GM12878 (cell line): ENCODE results near the gene L1CAM. TPM values are rescaled to one million over a fixed set of nuclear protein-coding genes. Genes with fewer than 3 reads are reported as not detected.

ENCODE experiments used
- ATAC-seq: fragments of 200-7000 bp; cut with Tn5 transposase; 3 replicates; pipeline ENCODE4 v1.9.1; 2020; ENCODE audit warnings: mild to moderate bottlenecking, moderate library complexity
- BruUV-seq: library from RNA; stranded (reverse); fragments of 400-500 nt; replicated peaks from 2 replicates; lab custom pipeline; 2021; lab: Mats Ljungman, UMichigan
- CTCF ChIA-PET: fragments of 300-600 bp; sonication (Branson Sonifier 250); formaldehyde crosslinking; extraction: SDS; loops from one replicate; lab custom pipeline; 2021; ENCODE audit warnings: inconsistent platforms; lab: Yijun Ruan, JAX
- POLR2A ChIA-PET: fragments of 350-600 bp; formaldehyde crosslinking; extraction: SDS; loops from one replicate; lab custom pipeline; 2021; ENCODE audit warnings: inconsistent platforms; lab: Charles Lee
- RAD21 ChIA-PET: fragments of 300-600 bp; sonication (Branson Sonifier 250); formaldehyde crosslinking; loops from one replicate; lab custom pipeline; 2023; ENCODE audit warnings: antibody characterized with exemption; ENCODE audit not compliant: unreplicated experiment; lab: Charles Lee
- SMC1A ChIA-PET: fragments of 300-600 bp; sonication (Branson Sonifier 250); formaldehyde crosslinking; loops from one replicate; lab custom pipeline; 2023; ENCODE audit not compliant: unreplicated experiment, uncharacterized antibody; lab: Charles Lee
- DNase-seq: peaks from one replicate; pipeline ENCODE4 v3.0.0-alpha.2; 2011; ENCODE audit warnings: low read depth, low spot score
- FAIRE-seq: peaks from 3 replicates; lab custom pipeline; 2011; peaks lifted over from hg19 to GRCh38; lab: Jason Lieb, UNC
- H2AFZ ChIP-seq: 2 replicates; pipeline ENCODE4 v1.6.0; 2011; ENCODE audit warnings: low read depth, low read length, control low read depth; ENCODE audit not compliant: control insufficient read depth
- H3K27ac ChIP-seq: 2 replicates; pipeline ENCODE4 v1.5.1; 2011; ENCODE audit warnings: control low read depth; ENCODE audit not compliant: control insufficient read depth, insufficient read depth
- H3K27me3 ChIP-seq, 2 experiments: replicated peaks in 1 of 2; 2 replicates each; pipeline versions ENCODE4 v1.6.0 to v1.6.1; 2011; ENCODE audit warnings: low read length in 1 of 2; ENCODE audit not compliant: control insufficient read depth in 2 of 2, insufficient read depth in 2 of 2
- H3K36me3 ChIP-seq, 2 experiments: 2 replicates each; pipeline ENCODE4 v1.5.1; 2011; ENCODE audit warnings: low read length in 1 of 2; ENCODE audit not compliant: control insufficient read depth in 2 of 2, insufficient read depth in 2 of 2
- H3K4me1 ChIP-seq: 2 replicates; pipeline ENCODE4 v1.6.1; 2011; ENCODE audit warnings: mild to moderate bottlenecking, low read length, moderate library complexity, mixed read lengths; ENCODE audit not compliant: control insufficient read depth, insufficient read depth
- H3K4me2 ChIP-seq: 2 replicates; pipeline ENCODE4 v1.6.0; 2011; ENCODE audit warnings: control low read depth; ENCODE audit not compliant: control insufficient read depth, insufficient read depth
- H3K4me3 ChIP-seq: fragments of 200-600 bp; sonication (generic); 2 replicates; pipeline ENCODE4 v1.5.1; 2016
- H3K79me2 ChIP-seq: 2 replicates; pipeline ENCODE4 v1.6.0; 2011; ENCODE audit warnings: low read length; ENCODE audit not compliant: control insufficient read depth, insufficient read depth
- H3K9ac ChIP-seq: 2 replicates; pipeline ENCODE4 v1.8.0; 2011; ENCODE audit warnings: low read length, control low read depth, mixed read lengths; ENCODE audit not compliant: control insufficient read depth, insufficient read depth
- H3K9me3 ChIP-seq: replicated peaks from 3 replicates; pipeline ENCODE4 v1.5.1; 2011; ENCODE audit warnings: mild to moderate bottlenecking, low read length; ENCODE audit not compliant: control insufficient read depth, insufficient read depth
- H4K20me1 ChIP-seq: 2 replicates; pipeline ENCODE4 v1.6.0; 2011; ENCODE audit not compliant: control insufficient read depth, insufficient read depth
- CREB1 ChIP-seq: IDR thresholded peaks from 2 replicates; pipeline ENCODE4 v1.6.1; 2012; ENCODE audit warnings: low read depth, mild to moderate bottlenecking, inconsistent platforms
- ESRRA ChIP-seq: IDR thresholded peaks from 2 replicates; pipeline ENCODE4 v1.6.1; 2012; ENCODE audit warnings: mild to moderate bottlenecking, low read length, improper control_type of control experiment
- HCFC1 ChIP-seq: fragments of 150-350 bp; IDR thresholded peaks from 2 replicates; pipeline ENCODE4 v1.6.1; 2014; ENCODE audit warnings: low read length
- MEF2A ChIP-seq: IDR thresholded peaks from 2 replicates; pipeline ENCODE4 v1.6.1; 2011; ENCODE audit warnings: low read depth, mild to moderate bottlenecking, low read length, moderate library complexity; ENCODE audit not compliant: insufficient read depth
- NFIC ChIP-seq: IDR thresholded peaks from 2 replicates; pipeline ENCODE4 v1.6.1; 2012; ENCODE audit warnings: low read depth, mild to moderate bottlenecking, inconsistent platforms, low read length, moderate library complexity
- NKRF ChIP-seq: fragments of 450-650 bp; conservative IDR thresholded peaks from 2 replicates; pipeline ENCODE4 v1.6.1; 2017; ENCODE audit warnings: mild to moderate bottlenecking, moderate library complexity
- STAT1 ChIP-seq: fragments of 450-650 bp; conservative IDR thresholded peaks from 2 replicates; pipeline ENCODE4 v1.6.1; 2014; ENCODE audit warnings: antibody characterized with exemption, mild to moderate bottlenecking
- STAT3 ChIP-seq: IDR thresholded peaks from 2 replicates; pipeline ENCODE4 v1.6.1; 2011; ENCODE audit warnings: low read depth, low read length, improper control_type of control experiment
- SUZ12 ChIP-seq: fragments of 200-600 bp; sonication (generic); IDR thresholded peaks from one replicate; pipeline ENCODE4 v1.6.1; 2018; ENCODE audit warnings: antibody characterized with exemption, mild to moderate bottlenecking; ENCODE audit not compliant: unreplicated experiment
- TARDBP ChIP-seq: IDR thresholded peaks from 2 replicates; pipeline ENCODE4 v1.6.1; 2016; ENCODE audit warnings: borderline replicate concordance
- TCF3 ChIP-seq: IDR thresholded peaks from 2 replicates; pipeline ENCODE4 v1.6.1; 2012; ENCODE audit warnings: low read depth, mild to moderate bottlenecking, low read length, borderline replicate concordance; ENCODE audit not compliant: insufficient read depth
- ZNF207 ChIP-seq: fragments of 450-650 bp; IDR thresholded peaks from 2 replicates; pipeline ENCODE4 v1.6.1; 2014; ENCODE audit warnings: antibody characterized with exemption, mild to moderate bottlenecking, borderline replicate concordance
- ZNF622 ChIP-seq: fragments of 450-650 bp; IDR thresholded peaks from 2 replicates; pipeline ENCODE4 v1.6.1; 2017; ENCODE audit warnings: mild to moderate bottlenecking, inconsistent platforms
- ZSCAN29 ChIP-seq: fragments of 450-650 bp; IDR thresholded peaks from 2 replicates; pipeline ENCODE4 v1.6.1; 2017; ENCODE audit warnings: mild to moderate bottlenecking, moderate library complexity
- WGBS: methylation state at CpG from one replicate; pipeline ENCODE4 v1.1.6; 2016; ENCODE audit warnings: low lambda C conversion rate; ENCODE audit not compliant: insufficient replicate concordance, insufficient coverage; ENCODE audit errors: missing lambda C conversion rate; 5-methylcytosine and 5-hydroxymethylcytosine counted together
- in situ Hi-C: fragments of 300-500 bp; cut with MboI; formaldehyde crosslinking; loops from 9 replicates; pipeline ENCODE4 v1.14.3; 2018; ENCODE audit warnings: mixed read lengths
- intact Hi-C: fragments of 100-400 bp; cut with micrococcal nuclease; formaldehyde crosslinking; loops from one replicate; pipeline ENCODE4 v1.14.2; 2022; ENCODE audit not compliant: unreplicated experiment
- polyA plus RNA-seq, 11 experiments: library from polyadenylated mRNA; depleted of rRNA in 4 of 11; unstranded in 6 of 11; stranded (reverse) in 5 of 11; fragments of >200 nt; fragmentation: Nextera tagmentation in 4 of 11; fragmentation: Illumina TruSeq in 1 of 11; extraction: Ambion mirVana in 4 of 11; extraction: Trizol in 1 of 11; gene quantifications; 1 replicate in 1 of 11; 2 replicates in 10 of 11; pipeline versions ENCODE4 v1.2.1 to v1.2.3, GENCODE V29; 2011 to 2016; ENCODE audit warnings: inconsistent platforms in 2 of 11, missing spikeins in 2 of 11, low read depth in 1 of 11
- total RNA-seq, 4 experiments: library from RNA; depleted of rRNA in 3 of 4; stranded (reverse); fragments of >200 nt in 3 of 4; fragmentation: Illumina TruSeq in 1 of 4; extraction: Trizol in 1 of 4; gene quantifications; 2 replicates each; pipeline versions ENCODE4 v1.2.1 to v1.2.3, GENCODE V29; 2013 to 2021

The L1CAM gene
- total and polyA plus RNA-seq, 10 of the 15 experiments (the other 5 are each of a cell fraction or from before 2014, with no cell fraction given) = 0.01 to 0.64 (median 0.09) TPM; not detected in 5

- POLR2A ChIA-PET = no interaction called here
- no peaks in the 10 kb centered on the region; a peak in 1 of 4 replicates for H3K27me3 ChIP-seq
- SMC1A ChIA-PET = no interaction called here
- intact Hi-C loops = no loop called here
- FAIRE-seq (no peak), ATAC-seq (no peak), DNase-seq (no peak)
- no peaks in the 10 kb centered on the region for H3K9me3 ChIP-seq
- RAD21 ChIA-PET = no interaction called here
- no peak overlapping the region for H3K4me3 ChIP-seq
- no peaks in the 10 kb centered on the region for H3K4me1 ChIP-seq
- H2AFZ ChIP-seq = no peak overlapping the region
- no peak overlapping the region for H3K9ac ChIP-seq
- BruUV-seq = no TSS peak
- 44% methylated on average over 18 of the region's 22 CpGs for WGBS
- no peak overlapping the region for H3K4me2 ChIP-seq
- H3K36me3 ChIP-seq = no peaks in the 10 kb centered on the region
- no peaks in the 10 kb centered on the region for H4K20me1 ChIP-seq
- H3K79me2 ChIP-seq = no peaks in the 10 kb centered on the region
- H3K27ac ChIP-seq = no peak overlapping the region
- TF ChIP-seq ZNF207 (no peak), MEF2A (no peak)
- in situ Hi-C loops = no loop called here
- CTCF ChIA-PET = no interaction called here
Measured at GRCh38 chrX:153866302-153867019, 19.5 kb downstream of the L1CAM start.

GRCh38 chrX:153865685-153866084 lies 20.3 kb downstream of the L1CAM start:
- Histone ChIP-seq H3K27ac (no peak overlapping the region), H3K36me3 (no peaks in the 10 kb centered on the region), H3K9ac (no peak overlapping the region), H3K4me3 (no peak overlapping the region), H3K9me3 (no peaks in the 10 kb centered on the region), H3K4me1 (no peaks in the 10 kb centered on the region), H4K20me1 (no peaks in the 10 kb centered on the region), H3K79me2 (no peaks in the 10 kb centered on the region), H3K4me2 (no peak overlapping the region), H3K27me3 (no peaks in the 10 kb centered on the region; a peak in 1 of 4 replicates), H2AFZ (no peak overlapping the region)
- SMC1A ChIA-PET = no interaction called here
- in situ Hi-C loops = no loop called here
- FAIRE-seq (no peak), DNase-seq (no peak), ATAC-seq (no peak)
- WGBS = 59% methylated on average over 9 of the region's 9 CpGs
- BruUV-seq = no TSS peak
- TF ChIP-seq TARDBP = no peak
- TF ChIP-seq STAT1 = no peak
- TF ChIP-seq ZSCAN29 = no peak
- TF ChIP-seq TCF3 = no peak
- no peak for TF ChIP-seq CREB1
- no peak for TF ChIP-seq NFIC
- no peak for TF ChIP-seq SUZ12
- TF ChIP-seq ESRRA = no peak
- no peak for TF ChIP-seq NKRF
- no peak for TF ChIP-seq STAT3
- no peak for TF ChIP-seq HCFC1
- no peak for TF ChIP-seq ZNF622
- RAD21 ChIA-PET = no interaction called here
- CTCF ChIA-PET = no interaction called here
- intact Hi-C loops = no loop called here
- POLR2A ChIA-PET = no interaction called here
